ENCODE data around the gene SORCS1. TPM values are rescaled to one million over a fixed set of nuclear protein-coding genes. Genes with fewer than 3 reads are reported as not detected.

SORCS1 gene
- polyA plus RNA-seq, 1 donor (not counting 4 experiments of a cell fraction or from before 2014, with no cell fraction given): not detected

GRCh38 chr10:107159871-107160270, 4.6 kb downstream of the SORCS1 start:
- H3K27ac ChIP-seq (ENCODE audit: control insufficient read depth, insufficient read depth, low read length): no peak overlapping the region
- DNase-seq (ENCODE audit: low read depth, low spot score) (no peak), FAIRE-seq (no peak)
- no peaks in the 10 kb centered on the region for H3K9me1 ChIP-seq (ENCODE audit: control insufficient read depth, extremely low read depth, insufficient read depth, low read length)
- H3K36me3 ChIP-seq (ENCODE audit: control insufficient read depth in 2 of 2, extremely low read depth in 1 of 2, insufficient read depth in 2 of 2, low read length in 2 of 2): no peaks in the 10 kb centered on the region
- TF ChIP-seq CTCF (optimal IDR thresholded peaks at IDR 0.05 in 1 of 3, IDR thresholded peaks at IDR 0.05 in 1 of 3, conservative IDR thresholded peaks at IDR 0.05 in 1 of 3; ENCODE audit: extremely low read depth in 1 of 3, insufficient read depth in 2 of 3, low read length in 3 of 3): no peak
- no peak for TF ChIP-seq EZH2 (IDR thresholded peaks at IDR 0.05; ENCODE audit: low read length)
- H3K27me3 ChIP-seq (ENCODE audit: control insufficient read depth, extremely low read depth, insufficient read depth, low read length): peaks cover 15% of the 10 kb centered on the region
- H3K4me1 ChIP-seq (ENCODE audit: control insufficient read depth, extremely low read depth, insufficient read depth, low read length): no peaks in the 10 kb centered on the region
- H3K79me2 ChIP-seq (ENCODE audit: control insufficient read depth, insufficient read depth, low read length): no peaks in the 10 kb centered on the region
- no peak overlapping the region for H3K9ac ChIP-seq (ENCODE audit: control insufficient read depth, extremely low read depth, insufficient read depth, low read length)
- H3K4me3 ChIP-seq (ENCODE audit: control insufficient read depth in 2 of 3, extremely low read depth in 1 of 3, insufficient read depth in 2 of 3, low read depth in 1 of 3, low read length in 3 of 3): no peak overlapping the region
- H4K20me1 ChIP-seq (ENCODE audit: control insufficient read depth, extremely low read depth, insufficient read depth, low read length): no peaks in the 10 kb centered on the region
- H2AFZ ChIP-seq (ENCODE audit: control insufficient read depth, low read length): no peak overlapping the region
- no peaks in the 10 kb centered on the region for H3K9me3 ChIP-seq (ENCODE audit: control insufficient read depth, low read depth, low read length)
- no peak overlapping the region for H3K4me2 ChIP-seq (ENCODE audit: control insufficient read depth, extremely low read depth, insufficient read depth, low read depth, low read length)
- dilution Hi-C loops (cut with MboI; ENCODE audit: extremely low pct_ligation_motif_present, low sequenced_read_pairs): no loop called here

GRCh38 chr10:107157071-107157470, 7.4 kb downstream of the SORCS1 start:
- DNase-seq (ENCODE audit: low read depth, low spot score) (no peak), FAIRE-seq (no peak)
- no peaks in the 10 kb centered on the region for H3K4me1 ChIP-seq (ENCODE audit: control insufficient read depth, extremely low read depth, insufficient read depth, low read length)
- no peaks in the 10 kb centered on the region for H3K36me3 ChIP-seq (ENCODE audit: control insufficient read depth in 2 of 2, extremely low read depth in 1 of 2, insufficient read depth in 2 of 2, low read length in 2 of 2)
- H3K27ac ChIP-seq (ENCODE audit: control insufficient read depth, insufficient read depth, low read length): no peak overlapping the region
- no peaks in the 10 kb centered on the region for H3K79me2 ChIP-seq (ENCODE audit: control insufficient read depth, insufficient read depth, low read length)
- no peaks in the 10 kb centered on the region for H3K9me3 ChIP-seq (ENCODE audit: control insufficient read depth, low read depth, low read length)
- no peaks in the 10 kb centered on the region for H4K20me1 ChIP-seq (ENCODE audit: control insufficient read depth, extremely low read depth, insufficient read depth, low read length)
- H3K9ac ChIP-seq (ENCODE audit: control insufficient read depth, extremely low read depth, insufficient read depth, low read length): no peak overlapping the region
- H2AFZ ChIP-seq (ENCODE audit: control insufficient read depth, low read length): no peak overlapping the region
- no peaks in the 10 kb centered on the region for H3K9me1 ChIP-seq (ENCODE audit: control insufficient read depth, extremely low read depth, insufficient read depth, low read length)
- TF ChIP-seq CTCF (optimal IDR thresholded peaks at IDR 0.05 in 1 of 3, IDR thresholded peaks at IDR 0.05 in 1 of 3, conservative IDR thresholded peaks at IDR 0.05 in 1 of 3; ENCODE audit: extremely low read depth in 1 of 3, insufficient read depth in 2 of 3, low read length in 3 of 3) (no peak), EZH2 (IDR thresholded peaks at IDR 0.05; ENCODE audit: low read length) (no peak)
- no peak overlapping the region for H3K4me3 ChIP-seq (ENCODE audit: control insufficient read depth in 2 of 3, extremely low read depth in 1 of 3, insufficient read depth in 2 of 3, low read depth in 1 of 3, low read length in 3 of 3)
- dilution Hi-C loops (cut with MboI; ENCODE audit: extremely low pct_ligation_motif_present, low sequenced_read_pairs): no loop called here
- no peaks in the 10 kb centered on the region for H3K27me3 ChIP-seq (ENCODE audit: control insufficient read depth, extremely low read depth, insufficient read depth, low read length)
- no peak overlapping the region for H3K4me2 ChIP-seq (ENCODE audit: control insufficient read depth, extremely low read depth, insufficient read depth, low read depth, low read length)

Measured in keratinocyte (primary cell).